ENCODE measurements around the gene CCDC12. TPM values are rescaled to one million over a fixed set of nuclear protein-coding genes. Genes with fewer than 3 reads are reported as not detected.
A peak's percentile ranks its signal among the peaks of the same experiment; 100 is the strongest.

CCDC12 gene
- total and polyA plus RNA-seq, 7 donors = 33.1 to 80.9 (median 41.0) TPM

DNA sequence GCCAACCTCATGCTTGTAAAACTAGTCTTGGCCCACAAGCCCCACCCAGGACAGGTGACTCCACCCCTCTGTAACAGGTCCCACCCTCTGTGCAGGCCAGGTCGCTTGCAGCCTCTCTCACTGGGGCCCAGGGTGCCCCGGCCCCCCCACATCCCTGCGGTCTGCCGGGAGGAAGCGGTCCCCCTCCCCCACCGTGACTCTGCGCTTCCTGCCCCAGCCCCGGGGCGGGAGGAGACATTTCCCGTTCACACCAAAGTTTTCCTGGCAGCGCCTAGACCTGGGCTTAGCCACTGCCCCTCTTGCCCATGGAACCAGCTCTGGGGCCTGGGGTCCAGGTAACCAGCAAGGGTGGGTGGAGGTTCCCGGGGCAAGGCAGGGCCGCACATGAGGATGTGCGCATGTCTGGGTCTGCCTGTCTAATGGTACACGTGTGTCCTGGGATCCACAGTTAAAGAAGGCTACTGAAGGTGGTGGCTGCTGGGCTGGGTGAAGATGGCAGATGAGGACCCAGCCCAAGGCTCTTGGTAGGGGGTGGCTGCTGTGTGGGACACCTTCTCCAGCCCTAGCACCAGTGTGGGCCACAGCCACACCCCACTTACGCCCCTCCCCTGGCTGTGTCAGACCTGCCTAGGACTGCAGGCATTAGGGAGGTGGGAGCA lies 11.3 kb upstream of the CCDC12 start:
- Histone ChIP-seq H3K27me3 (no peaks in the 10 kb centered on the region), H3K4me1 (peaks cover 0 to 8% (median 4%) of the 10 kb centered on the region in 4 donors), H3K36me3 (no peaks in the 10 kb centered on the region), H3K9me3 (no peaks in the 10 kb centered on the region), H3K4me3 (no peak overlapping the region), H3K27ac (peak overlapping the region in 1 of 4 donors; percentile 42)
- 31 to 43% methylated on average over 16 of the region's 16 CpGs for WGBS, 2 donors
- TF ChIP-seq, protein P1, sequence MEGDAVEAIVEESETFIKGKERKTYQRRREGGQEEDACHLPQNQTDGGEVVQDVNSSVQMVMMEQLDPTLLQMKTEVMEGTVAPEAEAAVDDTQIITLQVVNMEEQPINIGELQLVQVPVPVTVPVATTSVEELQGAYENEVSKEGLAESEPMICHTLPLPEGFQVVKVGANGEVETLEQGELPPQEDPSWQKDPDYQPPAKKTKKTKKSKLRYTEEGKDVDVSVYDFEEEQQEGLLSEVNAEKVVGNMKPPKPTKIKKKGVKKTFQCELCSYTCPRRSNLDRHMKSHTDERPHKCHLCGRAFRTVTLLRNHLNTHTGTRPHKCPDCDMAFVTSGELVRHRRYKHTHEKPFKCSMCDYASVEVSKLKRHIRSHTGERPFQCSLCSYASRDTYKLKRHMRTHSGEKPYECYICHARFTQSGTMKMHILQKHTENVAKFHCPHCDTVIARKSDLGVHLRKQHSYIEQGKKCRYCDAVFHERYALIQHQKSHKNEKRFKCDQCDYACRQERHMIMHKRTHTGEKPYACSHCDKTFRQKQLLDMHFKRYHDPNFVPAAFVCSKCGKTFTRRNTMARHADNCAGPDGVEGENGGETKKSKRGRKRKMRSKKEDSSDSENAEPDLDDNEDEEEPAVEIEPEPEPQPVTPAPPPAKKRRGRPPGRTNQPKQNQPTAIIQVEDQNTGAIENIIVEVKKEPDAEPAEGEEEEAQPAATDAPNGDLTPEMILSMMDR (IDR thresholded peaks at IDR 0.05) = no peak
- TF ChIP-seq POLR2A (IDR thresholded peaks at IDR 0.05) (no peak), POLR2AphosphoS5 (IDR thresholded peaks at IDR 0.05) (peak in 1 of 4 donors; percentile 29), EP300 (IDR thresholded peaks at IDR 0.05) (no peak)
- no peak for DNase-seq
- intact Hi-C loops (cut with DNase I) = no loop called here

DNA sequence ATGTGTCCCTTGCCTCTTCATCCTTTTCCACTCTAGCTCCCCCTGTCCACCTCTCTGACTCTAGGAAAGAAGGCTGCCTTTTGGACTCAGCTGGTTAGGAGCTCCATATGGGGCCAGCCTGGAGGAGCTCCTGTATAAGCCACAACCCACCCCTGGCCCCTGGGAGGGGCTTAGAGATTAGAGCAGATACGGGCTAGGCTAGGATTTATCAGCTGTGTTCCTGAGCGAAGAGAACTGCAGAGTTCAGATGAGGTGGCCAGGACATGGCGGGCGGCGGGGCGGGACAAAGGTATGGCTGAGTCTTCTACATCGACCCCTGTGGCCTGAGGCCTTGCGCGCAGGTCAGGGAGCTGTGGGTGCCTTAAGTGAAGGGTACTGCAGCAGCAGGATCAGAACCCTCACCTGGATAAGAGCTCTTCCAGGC lies 10.8 kb upstream of the CCDC12 start:
- TF ChIP-seq EP300 (IDR thresholded peaks at IDR 0.05) (no peak), POLR2AphosphoS5 (IDR thresholded peaks at IDR 0.05) (no peak), POLR2A (IDR thresholded peaks at IDR 0.05) (no peak)
- TF ChIP-seq, protein P1 (IDR thresholded peaks at IDR 0.05) = no peak
- Histone ChIP-seq H3K27ac (peak overlapping the region in 1 of 4 donors; percentile 42), H3K27me3 (no peaks in the 10 kb centered on the region), H3K4me1 (peaks cover 0 to 9% (median 4%) of the 10 kb centered on the region in 4 donors), H3K9me3 (no peaks in the 10 kb centered on the region), H3K36me3 (no peaks in the 10 kb centered on the region), H3K4me3 (no peak overlapping the region)
- 61 to 67% methylated on average over 9 of the region's 9 CpGs for WGBS, 2 donors
- intact Hi-C loops (cut with DNase I) = no loop called here
- no peak for DNase-seq

DNA sequence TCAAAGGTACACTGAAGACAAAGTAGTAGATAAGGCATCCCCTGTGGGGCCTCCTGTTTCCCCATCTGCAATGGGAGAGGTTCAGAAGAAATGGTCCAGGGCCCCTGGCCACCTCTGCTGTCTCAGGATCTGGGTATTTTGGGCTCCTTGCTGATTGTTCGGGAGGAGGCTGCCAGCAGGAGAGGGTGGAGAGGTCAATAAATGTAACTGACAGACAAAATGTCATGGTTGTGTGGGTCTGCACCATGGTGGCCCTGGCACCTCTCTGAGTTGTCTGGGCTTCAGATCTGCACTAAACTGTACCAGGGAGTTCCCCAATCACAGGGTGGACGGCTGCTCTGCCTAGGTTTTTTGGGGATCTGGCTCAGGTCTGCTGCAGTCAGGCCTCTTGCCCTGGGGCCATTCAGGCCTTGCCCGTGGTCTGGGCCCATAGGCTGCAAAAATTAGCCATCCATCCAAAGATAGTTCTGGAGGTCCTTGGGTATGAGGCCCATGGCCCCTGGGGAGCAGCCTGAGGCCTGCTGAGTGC lies 10.3 kb upstream of the CCDC12 start:
- TF ChIP-seq EP300 (IDR thresholded peaks at IDR 0.05) = no peak
- TF ChIP-seq POLR2AphosphoS5 (IDR thresholded peaks at IDR 0.05) = no peak
- no peak for TF ChIP-seq POLR2A (IDR thresholded peaks at IDR 0.05)
- TF ChIP-seq, protein P1 (IDR thresholded peaks at IDR 0.05) = no peak
- Histone ChIP-seq H3K4me1 (peaks cover 0 to 12% (median 4%) of the 10 kb centered on the region in 4 donors), H3K4me3 (no peak overlapping the region), H3K27ac (no peak overlapping the region), H3K27me3 (no peaks in the 10 kb centered on the region), H3K36me3 (no peaks in the 10 kb centered on the region), H3K9me3 (no peaks in the 10 kb centered on the region)
- 65 to 85% methylated on average over 3 of the region's 3 CpGs for WGBS, 2 donors
- intact Hi-C loops (cut with DNase I) = no loop called here
- DNase-seq = no peak

DNA sequence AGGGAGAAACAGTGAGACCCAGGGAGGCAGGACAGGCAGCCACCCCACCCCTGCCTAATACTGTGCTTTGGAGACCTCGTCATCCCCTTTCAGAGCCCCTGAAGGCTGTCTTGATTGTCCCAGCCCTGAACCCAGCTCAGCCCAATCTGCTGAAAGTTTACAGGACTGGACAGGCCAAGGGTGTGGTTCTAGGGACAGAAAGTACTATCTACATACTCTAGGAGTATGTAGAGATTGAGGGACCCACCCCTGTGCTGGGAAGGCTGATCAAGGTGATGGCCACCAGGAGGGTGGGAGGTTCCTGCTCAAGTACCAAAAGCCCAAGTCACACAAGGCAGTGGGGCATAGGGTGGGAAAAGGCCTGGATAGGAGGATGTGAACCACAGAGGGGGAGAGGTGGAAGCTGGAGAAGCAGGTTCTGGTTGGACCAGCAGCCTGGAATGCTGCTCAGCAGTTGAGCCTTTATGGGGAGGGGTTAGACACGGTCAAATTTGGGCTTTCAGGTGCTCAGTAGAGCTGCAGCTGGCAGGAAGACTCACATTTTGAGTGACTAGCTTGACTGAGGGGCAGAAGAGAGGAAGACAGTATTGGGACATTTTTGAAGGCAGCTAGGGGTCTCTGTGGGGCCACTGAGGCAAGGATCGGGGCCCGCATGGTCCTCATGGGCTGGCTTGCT lies 9.6 kb upstream of the CCDC12 start:
- H3K9me3 ChIP-seq = no peaks in the 10 kb centered on the region
- no peaks in the 10 kb centered on the region for H3K27me3 ChIP-seq
- H3K4me1 ChIP-seq = peaks cover 0 to 12% (median 4%) of the 10 kb centered on the region in 4 donors
- no peak for DNase-seq
- H3K4me3 ChIP-seq = no peak overlapping the region
- TF ChIP-seq POLR2A (IDR thresholded peaks at IDR 0.05) (no peak), EP300 (IDR thresholded peaks at IDR 0.05) (no peak), POLR2AphosphoS5 (IDR thresholded peaks at IDR 0.05) (no peak)
- TF ChIP-seq, protein P1 (IDR thresholded peaks at IDR 0.05) = no peak
- no peaks in the 10 kb centered on the region for H3K36me3 ChIP-seq
- H3K27ac ChIP-seq = no peak overlapping the region
- WGBS, 2 donors = 85 to 88% methylated on average over 4 of the region's 4 CpGs
- intact Hi-C loops (cut with DNase I) = no loop called here

Measured in sigmoid colon (tissue), 7 donors.